GM23338 (cell line): ENCODE results near the gene GPRIN1. TPM values are rescaled to one million over a fixed set of nuclear protein-coding genes. Genes with fewer than 3 reads are reported as not detected.

Experiments
- ATAC-seq: fragments of 200-7000 bp; cut with Tn5 transposase; 3 replicates; pipeline ENCODE4 v1.9.1; 2020
- DNase-seq: peaks from one replicate; pipeline ENCODE4 v3.0.0-alpha.2; 2015; ENCODE audit warnings: low spot score
- H2AFZ ChIP-seq: fragments of 200-600 bp; sonication (generic); 2 replicates; pipeline ENCODE4 v1.8.0; 2016; ENCODE audit warnings: antibody characterized with exemption, mild to moderate bottlenecking, moderate library complexity
- H3F3A ChIP-seq: fragments of 200-600 bp; sonication (generic); replicated peaks from 2 replicates; pipeline ENCODE4 v1.8.0; 2017; ENCODE audit warnings: antibody characterized with exemption, mixed run types, low read depth
- H3K27ac ChIP-seq: fragments of 200-600 bp; sonication (generic); 2 replicates; pipeline ENCODE4 v1.6.1; 2016; ENCODE audit warnings: low read depth
- H3K27me3 ChIP-seq: fragments of 200-600 bp; sonication (generic); 2 replicates; pipeline ENCODE4 v1.8.0; 2016; ENCODE audit warnings: mild to moderate bottlenecking, mixed run types, moderate library complexity; ENCODE audit not compliant: insufficient read depth
- H3K36me3 ChIP-seq: fragments of 200-600 bp; sonication (generic); 2 replicates; pipeline ENCODE4 v1.8.0; 2016; ENCODE audit warnings: mild to moderate bottlenecking; ENCODE audit not compliant: insufficient read depth
- H3K4me1 ChIP-seq: fragments of 200-600 bp; sonication (generic); 2 replicates; pipeline ENCODE4 v1.8.0; 2016; ENCODE audit warnings: mild to moderate bottlenecking, moderate library complexity; ENCODE audit not compliant: insufficient read depth
- H3K4me2 ChIP-seq: fragments of 200-600 bp; sonication (generic); 2 replicates; pipeline ENCODE4 v1.7.1; 2017; ENCODE audit warnings: mixed run types
- H3K4me3 ChIP-seq: fragments of 200-600 bp; sonication (generic); 2 replicates; pipeline ENCODE4 v1.6.1; 2016; ENCODE audit warnings: mixed run types
- H3K79me2 ChIP-seq: fragments of 200-600 bp; sonication (generic); replicated peaks from 2 replicates; pipeline ENCODE4 v1.8.0; 2017; ENCODE audit warnings: mild to moderate bottlenecking; ENCODE audit not compliant: insufficient read depth
- H3K9me2 ChIP-seq: fragments of 200-600 bp; sonication (generic); 2 replicates; pipeline ENCODE4 v1.8.0; 2017; ENCODE audit not compliant: insufficient read depth
- H4K20me1 ChIP-seq: fragments of 200-600 bp; sonication (generic); replicated peaks from 2 replicates; pipeline ENCODE4 v1.8.0; 2017; ENCODE audit warnings: mild to moderate bottlenecking; ENCODE audit not compliant: insufficient read depth
- H3K27ac Mint-ChIP-seq: 2 replicates; pipeline ENCODE4 v1.8.0; 2020; ENCODE audit warnings: inconsistent platforms, mild to moderate bottlenecking, moderate library complexity, mixed read lengths
- H3K27me3 Mint-ChIP-seq: 3 replicates; pipeline ENCODE4 v1.8.0; 2022; ENCODE audit warnings: low read depth, mild to moderate bottlenecking, moderate library complexity, mixed read lengths, inconsistent platforms; ENCODE audit not compliant: insufficient read depth, poor library complexity
- H3K36me3 Mint-ChIP-seq: 3 replicates; pipeline ENCODE4 v1.8.0; 2021; ENCODE audit warnings: low read depth, mild to moderate bottlenecking, inconsistent platforms, moderate library complexity, mixed read lengths
- H3K4me1 Mint-ChIP-seq: 3 replicates; pipeline ENCODE4 v1.8.0; 2020; ENCODE audit warnings: mild to moderate bottlenecking, inconsistent platforms, mixed read lengths
- H3K4me3 Mint-ChIP-seq: 3 replicates; pipeline ENCODE4 v1.8.0; 2021; ENCODE audit warnings: moderate library complexity, mild to moderate bottlenecking, inconsistent platforms, mixed read lengths
- H3K9me3 Mint-ChIP-seq: 3 replicates; pipeline ENCODE4 v1.8.0; 2020; ENCODE audit warnings: moderate library complexity, mild to moderate bottlenecking, inconsistent platforms, mixed read lengths
- CREB1 ChIP-seq: fragments of 250-450 bp; sonication (Bioruptor Pico); IDR thresholded peaks from 2 replicates; pipeline ENCODE4 v1.5.0; 2020; ENCODE audit warnings: low read depth, mild to moderate bottlenecking, moderate library complexity
- ETS1 ChIP-seq: IDR thresholded peaks from 2 replicates; pipeline ENCODE4 v1.6.1; 2016; ENCODE audit warnings: antibody characterized with exemption
- EZH2 ChIP-seq: fragments of 200-600 bp; sonication (generic); IDR thresholded peaks from one replicate; pipeline ENCODE4 v1.8.0; 2017; ENCODE audit warnings: antibody characterized with exemption, mild to moderate bottlenecking, low read depth; ENCODE audit not compliant: unreplicated experiment
- EZH2phosphoT487 ChIP-seq: fragments of 200-600 bp; sonication (generic); IDR thresholded peaks from one replicate; pipeline ENCODE4 v1.8.1; 2018; ENCODE audit warnings: antibody characterized with exemption; ENCODE audit not compliant: unreplicated experiment
- JUNB ChIP-seq: IDR thresholded peaks from one replicate; pipeline ENCODE4 v1.6.1; 2016; ENCODE audit warnings: antibody characterized with exemption; ENCODE audit not compliant: unreplicated experiment
- NANOG ChIP-seq: IDR thresholded peaks from 2 replicates; pipeline ENCODE4 v1.6.1; 2016; ENCODE audit warnings: antibody characterized with exemption, borderline replicate concordance
- POLR2AphosphoS5 ChIP-seq: IDR thresholded peaks from 2 replicates; pipeline ENCODE4 v1.6.1; 2016; ENCODE audit warnings: antibody characterized with exemption, low read depth
- STAT1 ChIP-seq: IDR thresholded peaks from one replicate; pipeline ENCODE4 v1.6.1; 2016; ENCODE audit warnings: antibody characterized with exemption; ENCODE audit not compliant: unreplicated experiment
- ZNF114 ChIP-seq: fragments of 250-450 bp; sonication (Bioruptor Pico); IDR thresholded peaks from 2 replicates; pipeline ENCODE4 v1.5.0; 2020; ENCODE audit warnings: mild to moderate bottlenecking, moderate library complexity
- ZNF331 ChIP-seq: fragments of 250-450 bp; sonication (Bioruptor Pico); IDR thresholded peaks from 2 replicates; pipeline ENCODE4 v1.5.0; 2020; ENCODE audit warnings: low read depth, mild to moderate bottlenecking, moderate library complexity
- polyA plus RNA-seq: library from polyadenylated mRNA; unstranded; fragments of >200 nt; fragmentation: Nextera tagmentation; extraction: Ambion mirVana; gene quantifications from 2 replicates; pipeline ENCODE4 v1.2.1, GENCODE V29; 2016
- total RNA-seq: library from RNA; depleted of rRNA; stranded (reverse); fragments of >200 nt; shearing (Covaris generic); gene quantifications from 2 replicates; pipeline ENCODE4 v1.2.3, GENCODE V29; 2014
- TF ChIP-seq, protein P1 (sequence below): IDR thresholded peaks from one replicate; pipeline ENCODE4 v1.6.1; 2018; ENCODE audit warnings: antibody characterized with exemption; ENCODE audit not compliant: unreplicated experiment
- TF ChIP-seq, protein P2 (sequence below): fragments of 250-450 bp; sonication (Bioruptor Pico); IDR thresholded peaks from 2 replicates; pipeline ENCODE4 v1.5.0; 2020; ENCODE audit warnings: mild to moderate bottlenecking, moderate library complexity
- TF ChIP-seq, protein P3 (sequence below), 2 experiments: fragments of 200-600 bp in 1 of 2; sonication (generic) in 1 of 2; conservative IDR thresholded peaks; 2 replicates each; pipeline versions ENCODE4 v1.5.1 to v1.6.1; 2016 to 2017; ENCODE audit warnings: antibody characterized with exemption in 2 of 2, low read depth in 2 of 2, mild to moderate bottlenecking in 2 of 2, moderate library complexity in 1 of 2

GPRIN1 gene
- total and polyA plus RNA-seq, 2 experiments from 2014 or later, result 3.8 to 14.6 TPM

- no peak for ATAC-seq
- H3K36me3 Mint-ChIP-seq, result no peaks in the 10 kb centered on the region
- no peaks in the 10 kb centered on the region for H3F3A ChIP-seq
These were observed 46.0 kb downstream of the GPRIN1 start for GRCh38 chr5:176564002-176564401.

More at GRCh38 chr5:176564002-176564401, 46.0 kb downstream of the GPRIN1 start:
- no peak overlapping the region for H3K4me2 ChIP-seq
- no peaks in the 10 kb centered on the region for H3K79me2 ChIP-seq
- peaks cover 5% of the 10 kb centered on the region; the same call in 1 of the 2 replicates for H3K4me1 ChIP-seq
- H4K20me1 ChIP-seq, result no peaks in the 10 kb centered on the region
- Mint-ChIP-seq H3K4me3 (no peak overlapping the region), H3K4me1 (peaks cover 10% of the 10 kb centered on the region), H3K27me3 (peaks cover 20% of the 10 kb centered on the region), H3K27ac (no peak overlapping the region), H3K9me3 (peaks cover 4% of the 10 kb centered on the region; the same call in 1 of the 3 replicates)
- no peak overlapping the region for H3K4me3 ChIP-seq
- TF ChIP-seq JUNB, result no peak
- TF ChIP-seq ETS1, result no peak
- no peak for TF ChIP-seq ZNF114 (CRISPR knock-in tag)
- TF ChIP-seq, protein P1, sequence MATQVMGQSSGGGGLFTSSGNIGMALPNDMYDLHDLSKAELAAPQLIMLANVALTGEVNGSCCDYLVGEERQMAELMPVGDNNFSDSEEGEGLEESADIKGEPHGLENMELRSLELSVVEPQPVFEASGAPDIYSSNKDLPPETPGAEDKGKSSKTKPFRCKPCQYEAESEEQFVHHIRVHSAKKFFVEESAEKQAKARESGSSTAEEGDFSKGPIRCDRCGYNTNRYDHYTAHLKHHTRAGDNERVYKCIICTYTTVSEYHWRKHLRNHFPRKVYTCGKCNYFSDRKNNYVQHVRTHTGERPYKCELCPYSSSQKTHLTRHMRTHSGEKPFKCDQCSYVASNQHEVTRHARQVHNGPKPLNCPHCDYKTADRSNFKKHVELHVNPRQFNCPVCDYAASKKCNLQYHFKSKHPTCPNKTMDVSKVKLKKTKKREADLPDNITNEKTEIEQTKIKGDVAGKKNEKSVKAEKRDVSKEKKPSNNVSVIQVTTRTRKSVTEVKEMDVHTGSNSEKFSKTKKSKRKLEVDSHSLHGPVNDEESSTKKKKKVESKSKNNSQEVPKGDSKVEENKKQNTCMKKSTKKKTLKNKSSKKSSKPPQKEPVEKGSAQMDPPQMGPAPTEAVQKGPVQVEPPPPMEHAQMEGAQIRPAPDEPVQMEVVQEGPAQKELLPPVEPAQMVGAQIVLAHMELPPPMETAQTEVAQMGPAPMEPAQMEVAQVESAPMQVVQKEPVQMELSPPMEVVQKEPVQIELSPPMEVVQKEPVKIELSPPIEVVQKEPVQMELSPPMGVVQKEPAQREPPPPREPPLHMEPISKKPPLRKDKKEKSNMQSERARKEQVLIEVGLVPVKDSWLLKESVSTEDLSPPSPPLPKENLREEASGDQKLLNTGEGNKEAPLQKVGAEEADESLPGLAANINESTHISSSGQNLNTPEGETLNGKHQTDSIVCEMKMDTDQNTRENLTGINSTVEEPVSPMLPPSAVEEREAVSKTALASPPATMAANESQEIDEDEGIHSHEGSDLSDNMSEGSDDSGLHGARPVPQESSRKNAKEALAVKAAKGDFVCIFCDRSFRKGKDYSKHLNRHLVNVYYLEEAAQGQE, result no peak
- no peak for TF ChIP-seq STAT1
- TF ChIP-seq, protein P2, sequence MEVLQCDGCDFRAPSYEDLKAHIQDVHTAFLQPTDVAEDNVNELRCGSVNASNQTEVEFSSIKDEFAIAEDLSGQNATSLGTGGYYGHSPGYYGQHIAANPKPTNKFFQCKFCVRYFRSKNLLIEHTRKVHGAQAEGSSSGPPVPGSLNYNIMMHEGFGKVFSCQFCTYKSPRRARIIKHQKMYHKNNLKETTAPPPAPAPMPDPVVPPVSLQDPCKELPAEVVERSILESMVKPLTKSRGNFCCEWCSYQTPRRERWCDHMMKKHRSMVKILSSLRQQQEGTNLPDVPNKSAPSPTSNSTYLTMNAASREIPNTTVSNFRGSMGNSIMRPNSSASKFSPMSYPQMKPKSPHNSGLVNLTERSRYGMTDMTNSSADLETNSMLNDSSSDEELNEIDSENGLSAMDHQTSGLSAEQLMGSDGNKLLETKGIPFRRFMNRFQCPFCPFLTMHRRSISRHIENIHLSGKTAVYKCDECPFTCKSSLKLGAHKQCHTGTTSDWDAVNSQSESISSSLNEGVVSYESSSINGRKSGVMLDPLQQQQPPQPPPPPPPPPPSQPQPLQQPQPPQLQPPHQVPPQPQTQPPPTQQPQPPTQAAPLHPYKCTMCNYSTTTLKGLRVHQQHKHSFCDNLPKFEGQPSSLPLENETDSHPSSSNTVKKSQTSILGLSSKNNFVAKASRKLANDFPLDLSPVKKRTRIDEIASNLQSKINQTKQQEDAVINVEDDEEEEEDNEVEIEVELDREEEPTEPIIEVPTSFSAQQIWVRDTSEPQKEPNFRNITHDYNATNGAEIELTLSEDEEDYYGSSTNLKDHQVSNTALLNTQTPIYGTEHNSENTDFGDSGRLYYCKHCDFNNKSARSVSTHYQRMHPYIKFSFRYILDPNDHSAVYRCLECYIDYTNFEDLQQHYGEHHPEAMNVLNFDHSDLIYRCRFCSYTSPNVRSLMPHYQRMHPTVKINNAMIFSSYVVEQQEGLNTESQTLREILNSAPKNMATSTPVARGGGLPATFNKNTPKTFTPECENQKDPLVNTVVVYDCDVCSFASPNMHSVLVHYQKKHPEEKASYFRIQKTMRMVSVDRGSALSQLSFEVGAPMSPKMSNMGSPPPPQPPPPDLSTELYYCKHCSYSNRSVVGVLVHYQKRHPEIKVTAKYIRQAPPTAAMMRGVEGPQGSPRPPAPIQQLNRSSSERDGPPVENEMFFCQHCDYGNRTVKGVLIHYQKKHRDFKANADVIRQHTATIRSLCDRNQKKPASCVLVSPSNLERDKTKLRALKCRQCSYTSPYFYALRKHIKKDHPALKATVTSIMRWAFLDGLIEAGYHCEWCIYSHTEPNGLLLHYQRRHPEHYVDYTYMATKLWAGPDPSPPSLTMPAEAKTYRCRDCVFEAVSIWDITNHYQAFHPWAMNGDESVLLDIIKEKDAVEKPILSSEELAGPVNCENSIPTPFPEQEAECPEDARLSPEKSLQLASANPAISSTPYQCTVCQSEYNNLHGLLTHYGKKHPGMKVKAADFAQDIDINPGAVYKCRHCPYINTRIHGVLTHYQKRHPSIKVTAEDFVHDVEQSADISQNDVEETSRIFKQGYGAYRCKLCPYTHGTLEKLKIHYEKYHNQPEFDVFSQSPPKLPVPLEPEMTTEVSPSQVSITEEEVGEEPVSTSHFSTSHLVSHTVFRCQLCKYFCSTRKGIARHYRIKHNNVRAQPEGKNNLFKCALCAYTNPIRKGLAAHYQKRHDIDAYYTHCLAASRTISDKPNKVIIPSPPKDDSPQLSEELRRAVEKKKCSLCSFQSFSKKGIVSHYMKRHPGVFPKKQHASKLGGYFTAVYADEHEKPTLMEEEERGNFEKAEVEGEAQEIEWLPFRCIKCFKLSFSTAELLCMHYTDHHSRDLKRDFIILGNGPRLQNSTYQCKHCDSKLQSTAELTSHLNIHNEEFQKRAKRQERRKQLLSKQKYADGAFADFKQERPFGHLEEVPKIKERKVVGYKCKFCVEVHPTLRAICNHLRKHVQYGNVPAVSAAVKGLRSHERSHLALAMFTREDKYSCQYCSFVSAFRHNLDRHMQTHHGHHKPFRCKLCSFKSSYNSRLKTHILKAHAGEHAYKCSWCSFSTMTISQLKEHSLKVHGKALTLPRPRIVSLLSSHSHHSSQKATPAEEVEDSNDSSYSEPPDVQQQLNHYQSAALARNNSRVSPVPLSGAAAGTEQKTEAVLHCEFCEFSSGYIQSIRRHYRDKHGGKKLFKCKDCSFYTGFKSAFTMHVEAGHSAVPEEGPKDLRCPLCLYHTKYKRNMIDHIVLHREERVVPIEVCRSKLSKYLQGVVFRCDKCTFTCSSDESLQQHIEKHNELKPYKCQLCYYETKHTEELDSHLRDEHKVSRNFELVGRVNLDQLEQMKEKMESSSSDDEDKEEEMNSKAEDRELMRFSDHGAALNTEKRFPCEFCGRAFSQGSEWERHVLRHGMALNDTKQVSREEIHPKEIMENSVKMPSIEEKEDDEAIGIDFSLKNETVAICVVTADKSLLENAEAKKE (CRISPR knock-in tag), result no peak
- TF ChIP-seq POLR2AphosphoS5, result no peak
- no peak for TF ChIP-seq CREB1 (CRISPR knock-in tag)
- TF ChIP-seq NANOG, result no peak
- no peak for TF ChIP-seq EZH2
- TF ChIP-seq EZH2phosphoT487, result no peak
- TF ChIP-seq ZNF331, result no peak
- TF ChIP-seq, protein P3, sequence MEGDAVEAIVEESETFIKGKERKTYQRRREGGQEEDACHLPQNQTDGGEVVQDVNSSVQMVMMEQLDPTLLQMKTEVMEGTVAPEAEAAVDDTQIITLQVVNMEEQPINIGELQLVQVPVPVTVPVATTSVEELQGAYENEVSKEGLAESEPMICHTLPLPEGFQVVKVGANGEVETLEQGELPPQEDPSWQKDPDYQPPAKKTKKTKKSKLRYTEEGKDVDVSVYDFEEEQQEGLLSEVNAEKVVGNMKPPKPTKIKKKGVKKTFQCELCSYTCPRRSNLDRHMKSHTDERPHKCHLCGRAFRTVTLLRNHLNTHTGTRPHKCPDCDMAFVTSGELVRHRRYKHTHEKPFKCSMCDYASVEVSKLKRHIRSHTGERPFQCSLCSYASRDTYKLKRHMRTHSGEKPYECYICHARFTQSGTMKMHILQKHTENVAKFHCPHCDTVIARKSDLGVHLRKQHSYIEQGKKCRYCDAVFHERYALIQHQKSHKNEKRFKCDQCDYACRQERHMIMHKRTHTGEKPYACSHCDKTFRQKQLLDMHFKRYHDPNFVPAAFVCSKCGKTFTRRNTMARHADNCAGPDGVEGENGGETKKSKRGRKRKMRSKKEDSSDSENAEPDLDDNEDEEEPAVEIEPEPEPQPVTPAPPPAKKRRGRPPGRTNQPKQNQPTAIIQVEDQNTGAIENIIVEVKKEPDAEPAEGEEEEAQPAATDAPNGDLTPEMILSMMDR (conservative IDR thresholded peaks at IDR 0.05; ENCODE audit: low read depth in 2 of 2), result no peak
- H2AFZ ChIP-seq, result no peak overlapping the region
- H3K27me3 ChIP-seq, result no peaks in the 10 kb centered on the region
- no peaks in the 10 kb centered on the region for H3K9me2 ChIP-seq
- no peak for DNase-seq
- H3K36me3 ChIP-seq, result no peaks in the 10 kb centered on the region
- no peak overlapping the region for H3K27ac ChIP-seq
